Measurements from ENCODE around the gene LRRC8E.
A peak's percentile ranks its signal among the peaks of the same experiment; 100 is the strongest.
"Not testable (repeated sequence)": the region's sequence is repeated elsewhere in the genome, so short reads cannot be mapped to it uniquely, and the experiment has no call there.

LRRC8E gene

GRCh38 chr19:7921967-7922835 is 33.9 kb downstream of the LRRC8E start:
- no peak for DNase-seq

- DNase-seq = no peak
Measured at GRCh38 chr19:7922836-7923195, 34.5 kb downstream of the LRRC8E start.

GRCh38 chr19:7923295-7924191 is 35.2 kb downstream of the LRRC8E start:
- DNase-seq = no peak

DNA sequence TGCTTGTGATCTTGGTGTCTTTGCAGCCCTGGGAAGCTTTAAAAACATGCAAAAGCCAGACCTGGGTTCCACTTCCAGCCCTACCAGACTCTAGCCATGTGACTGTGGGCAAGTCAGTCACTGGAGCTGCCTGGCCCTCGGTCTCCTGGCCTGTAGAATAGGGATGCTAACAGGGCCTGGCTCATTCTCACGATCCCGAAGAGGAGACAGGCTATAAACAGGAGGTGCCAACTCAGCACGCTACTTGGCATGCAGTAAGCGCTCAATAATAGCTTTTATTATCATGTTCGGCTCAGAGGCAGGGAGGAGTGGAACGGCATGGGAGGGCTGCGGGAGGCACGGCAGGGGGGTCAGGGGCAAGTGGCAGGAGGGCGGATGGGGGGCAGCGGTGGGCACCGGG is 35.9 kb downstream of the LRRC8E start:
- DNase-seq = no peak

DNA sequence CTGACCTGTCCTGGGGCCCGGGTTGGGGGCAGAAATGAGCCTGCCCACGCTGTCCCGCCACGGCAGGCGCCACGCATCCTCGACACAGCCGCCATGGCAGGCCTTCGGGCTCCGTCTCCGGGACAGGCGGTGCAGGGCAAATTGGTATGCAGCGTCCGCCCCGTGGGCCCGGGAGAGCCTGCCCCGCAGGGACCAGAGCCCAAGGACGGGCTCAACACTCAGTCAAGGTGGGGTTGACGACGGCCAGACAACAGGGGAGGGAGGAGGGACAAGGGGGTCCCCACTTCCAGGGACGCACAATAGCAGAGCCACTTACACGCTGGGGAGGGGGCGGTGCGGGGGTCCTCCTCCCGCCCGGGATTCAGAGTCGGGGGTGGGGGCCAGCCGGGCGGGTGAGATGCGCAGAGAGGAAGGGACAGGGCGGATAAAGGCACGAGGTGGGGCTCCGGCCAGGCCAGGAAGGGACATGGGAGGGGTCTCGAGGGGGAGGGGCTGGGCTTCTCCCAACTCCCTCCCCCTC is 36.4 kb downstream of the LRRC8E start:
- no peak for DNase-seq

GRCh38 chr19:7925171-7925851 is 37.0 kb downstream of the LRRC8E start:
- peak; percentile 51 for DNase-seq

- DNase-seq = no peak
Measured at GRCh38 chr19:7926021-7926726, 37.9 kb downstream of the LRRC8E start, which contains the start of gene CTXN1. TSS of gene CTXN1 (minus strand) at chr19:7926135. CDS start at chr19:7925538, 597 bp downstream.

- DNase-seq = no peak
Measured at GRCh38 chr19:7926727-7927604, 38.7 kb downstream of the LRRC8E start.

GRCh38 chr19:7927605-7928333 is 39.5 kb downstream of the LRRC8E start:
- no peak for DNase-seq

- no peak for DNase-seq
Measured at GRCh38 chr19:7928334-7928706, 40.0 kb downstream of the LRRC8E start.

- DNase-seq = peak; percentile 14
Measured at GRCh38 chr19:7928741-7929701, 40.7 kb downstream of the LRRC8E start.

DNA sequence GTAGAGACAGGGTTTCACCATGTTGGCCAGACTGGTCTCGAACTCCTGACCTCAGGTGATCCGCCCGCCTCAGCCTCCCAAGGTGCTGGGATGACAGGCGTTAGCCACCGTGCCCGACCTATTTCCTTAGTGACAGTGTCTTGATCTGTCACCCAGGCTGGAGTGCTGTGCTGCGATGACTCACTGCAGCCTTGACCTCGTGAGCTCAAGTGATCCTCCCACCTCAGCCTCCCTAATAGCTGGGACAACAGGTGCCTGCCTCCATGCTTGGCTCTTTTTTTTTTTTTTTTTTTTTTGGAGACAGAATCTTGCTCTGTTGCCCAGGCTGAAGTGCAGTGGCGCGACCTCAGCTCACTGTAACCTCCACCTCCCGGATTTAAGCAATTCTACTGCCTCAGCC is 41.7 kb downstream of the LRRC8E start:
- DNase-seq = not testable (repeated sequence)

DNA sequence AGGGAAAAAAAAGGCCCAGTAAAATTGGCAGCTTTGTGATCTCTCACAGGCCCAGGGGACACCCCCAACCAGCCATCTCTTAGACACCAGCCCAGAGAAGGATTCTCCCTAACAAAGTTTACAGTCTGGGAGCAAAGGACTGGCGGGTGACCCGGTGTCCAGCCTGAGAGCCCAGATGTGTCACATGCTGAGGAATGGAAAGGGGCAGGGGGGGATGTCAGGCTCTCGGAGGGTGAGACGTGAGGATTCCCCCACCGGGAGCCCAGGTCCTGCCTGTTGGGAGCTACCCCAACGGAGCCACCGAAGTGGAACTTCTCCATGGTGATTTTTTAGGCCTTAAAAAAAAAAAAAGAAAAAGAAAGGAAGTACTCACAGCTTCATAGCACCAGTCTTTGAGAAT is 42.5 kb downstream of the LRRC8E start:
- DNase-seq = no peak

GRCh38 chr19:7931221-7932061 is 43.1 kb downstream of the LRRC8E start:
- no peak for DNase-seq

DNA sequence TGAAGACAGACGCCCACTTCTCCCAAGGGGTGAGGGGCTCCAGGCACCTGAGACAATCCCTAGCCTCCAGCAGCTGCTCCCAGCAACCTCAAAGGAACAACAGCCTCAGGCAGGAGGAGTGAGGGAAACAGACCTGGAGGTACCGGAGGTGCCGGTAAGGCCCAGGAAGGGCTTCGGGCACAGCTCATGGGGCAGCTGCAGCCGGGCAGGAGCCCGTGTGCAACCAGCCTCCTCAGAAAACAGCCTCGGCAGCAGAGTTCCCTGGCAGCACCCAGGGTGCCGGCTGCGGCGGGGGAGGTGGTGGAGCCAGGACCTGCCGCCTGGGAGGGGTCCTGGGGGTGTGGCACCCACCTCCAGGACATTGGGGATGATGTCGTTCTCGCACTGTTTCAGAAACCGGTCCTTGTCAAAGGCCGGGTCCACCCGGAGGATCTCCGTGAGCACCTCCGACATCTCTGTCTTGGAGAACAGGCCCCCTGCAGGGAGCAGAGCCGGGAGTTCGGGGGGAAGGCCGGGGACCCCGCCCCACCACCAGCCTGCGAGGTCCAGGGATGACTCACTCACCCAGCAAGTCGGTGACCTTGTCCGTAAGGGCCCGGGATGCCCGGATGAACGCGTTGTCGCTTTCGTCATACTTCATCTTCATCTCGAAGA is 44.1 kb downstream of the LRRC8E start:
- no peak for DNase-seq

DNA sequence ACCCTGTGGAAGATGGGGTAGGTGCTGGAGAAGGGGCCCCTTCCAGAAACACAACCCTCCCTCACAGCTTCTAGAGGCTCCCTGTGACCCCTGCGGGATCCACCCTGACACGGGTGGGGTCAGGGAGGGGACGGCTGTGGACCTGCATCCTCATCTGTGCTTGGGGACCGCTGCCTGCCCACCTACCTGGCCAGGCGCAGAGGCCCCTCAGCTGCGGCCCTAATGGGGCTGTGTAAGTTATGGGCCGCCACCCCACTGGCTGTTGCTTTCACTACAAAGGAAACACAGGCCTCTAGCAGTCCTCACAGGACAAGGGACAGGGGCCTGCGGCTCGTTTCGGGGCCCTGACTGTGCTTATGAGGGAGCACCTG is 44.6 kb downstream of the LRRC8E start:
- DNase-seq = no peak

GRCh38 chr19:7933411-7933810 is 45.1 kb downstream of the LRRC8E start:
- DNase-seq = no peak

Data from NCI-H1694 treated with DMSO at 0.1 percent for 48 hours (cell line).